Measurements from ENCODE around the gene CTCF. TPM values are rescaled to one million over a fixed set of nuclear protein-coding genes. Genes with fewer than 3 reads are reported as not detected.
A peak's percentile ranks its signal among the peaks of the same experiment; 100 is the strongest.

The CTCF gene
- total RNA-seq, 1 donor from 2014 or later: 35.6 TPM

GRCh38 chr16:67534431-67534830 lies 27.9 kb upstream of the CTCF start:
- no peak for DNase-seq (ENCODE audit: low read depth)

DNA sequence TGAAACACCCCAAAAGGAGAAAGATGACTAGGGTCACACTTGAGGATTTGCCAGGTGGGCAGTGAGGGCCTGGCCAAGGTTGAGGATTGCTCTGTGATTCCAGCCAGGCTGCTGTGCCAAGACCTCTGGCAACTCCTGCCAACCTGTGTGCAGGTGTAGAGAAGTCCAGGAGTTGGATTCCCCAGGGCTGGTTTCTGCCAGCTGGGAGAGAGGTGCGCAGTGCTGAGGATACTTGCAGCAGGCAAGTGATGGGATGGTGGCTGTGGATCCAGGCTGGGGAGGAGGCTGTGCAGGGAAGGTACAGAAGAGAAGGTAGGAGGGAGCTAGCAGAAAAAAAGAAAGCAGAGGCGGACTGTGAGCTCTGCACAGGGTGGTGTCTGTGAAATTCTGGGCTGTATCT lies 27.1 kb upstream of the CTCF start:
- DNase-seq (ENCODE audit: low read depth): no peak

GRCh38 chr16:67537270-67537635 lies 25.1 kb upstream of the CTCF start:
- DNase-seq (ENCODE audit: low read depth): no peak

GRCh38 chr16:67537636-67538591 lies 24.4 kb upstream of the CTCF start:
- no peak for DNase-seq (ENCODE audit: low read depth)

DNA sequence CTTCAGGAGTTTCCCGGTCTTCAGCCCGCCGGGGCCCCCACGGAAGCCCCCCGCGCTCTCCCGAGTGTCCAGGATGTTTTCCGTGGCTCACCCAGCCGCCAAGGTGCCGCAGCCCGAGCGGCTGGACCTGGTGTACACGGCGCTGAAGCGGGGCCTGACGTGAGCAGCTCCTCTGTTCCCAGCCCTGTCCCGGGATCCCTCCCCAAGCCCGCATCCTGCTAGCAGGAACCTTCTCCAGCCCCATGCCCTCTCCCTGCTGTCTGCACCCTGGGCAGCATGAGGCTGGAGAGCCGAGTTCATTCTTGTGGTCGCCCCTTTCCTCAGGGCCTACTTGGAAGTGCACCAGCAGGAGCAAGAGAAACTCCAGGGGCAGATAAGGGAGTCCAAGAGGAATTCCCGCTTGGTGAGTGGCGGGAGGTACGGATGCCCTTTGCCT lies 23.6 kb upstream of the CTCF start:
- DNase-seq (ENCODE audit: low read depth): peak; percentile 30

DNA sequence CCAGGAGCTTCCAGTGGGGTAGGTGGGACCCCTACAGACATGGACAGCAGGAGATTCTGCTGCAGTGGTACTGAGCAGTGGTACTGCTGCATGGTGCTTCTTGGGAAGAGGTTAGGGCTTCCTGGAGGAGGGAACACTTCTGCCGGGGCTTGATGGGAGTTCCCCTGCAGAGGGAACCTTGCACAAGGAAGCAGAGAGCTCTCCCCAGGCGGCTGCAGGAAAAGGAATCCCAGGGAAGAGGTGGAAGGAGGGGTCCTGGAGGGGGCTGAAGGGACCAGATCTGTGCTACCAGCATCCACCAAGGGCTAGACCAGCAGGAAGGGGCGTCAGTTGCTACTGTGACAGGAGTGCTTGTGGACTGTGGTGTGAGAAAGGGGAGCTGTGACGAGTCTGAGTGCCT lies 23.1 kb upstream of the CTCF start:
- DNase-seq (ENCODE audit: low read depth): no peak

DNA sequence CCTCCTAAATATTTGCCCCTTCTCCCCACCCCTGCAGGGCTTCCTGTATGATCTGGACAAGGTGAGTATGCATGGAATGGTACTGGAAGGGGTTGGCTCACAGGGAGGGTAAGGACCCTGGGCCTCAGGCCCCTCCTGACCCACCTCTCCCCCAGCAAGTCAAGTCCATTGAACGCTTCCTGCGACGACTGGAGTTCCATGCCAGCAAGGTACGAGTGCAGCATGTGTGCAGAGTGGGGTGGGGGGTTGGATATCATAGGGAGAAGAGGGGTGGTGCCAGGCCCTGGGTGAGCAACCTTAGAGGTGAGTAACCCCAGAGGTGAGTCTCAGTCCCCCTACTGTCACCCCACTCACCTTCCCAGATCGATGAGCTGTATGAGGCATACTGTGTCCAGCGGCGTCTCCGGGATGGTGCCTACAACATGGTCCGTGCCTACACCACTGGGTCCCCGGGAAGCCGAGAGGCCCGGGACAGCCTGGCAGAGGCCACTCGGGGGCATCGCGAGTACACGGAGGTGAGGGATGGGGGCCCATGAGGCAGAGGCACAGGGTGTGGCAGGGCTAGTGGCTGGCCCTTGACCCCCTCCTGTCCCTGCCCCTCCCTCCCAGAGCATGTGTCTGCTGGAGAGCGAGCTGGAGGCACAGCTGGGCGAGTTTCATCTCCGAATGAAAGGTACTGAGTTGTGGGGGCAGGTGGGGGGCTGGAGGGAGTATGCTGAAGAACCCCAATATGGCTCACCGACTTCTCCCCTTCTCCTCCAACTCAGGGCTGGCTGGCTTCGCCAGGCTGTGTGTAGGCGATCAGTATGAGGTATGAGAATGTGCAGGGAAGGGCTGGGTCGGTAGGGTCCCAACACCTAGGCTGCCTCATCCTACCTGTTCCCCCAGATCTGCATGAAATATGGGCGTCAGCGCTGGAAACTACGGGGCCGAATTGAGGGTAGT lies 22.4 kb upstream of the CTCF start:
- DNase-seq (ENCODE audit: low read depth): no peak

GRCh38 chr16:67540756-67541155 lies 21.6 kb upstream of the CTCF start:
- DNase-seq (ENCODE audit: low read depth): no peak

DNA sequence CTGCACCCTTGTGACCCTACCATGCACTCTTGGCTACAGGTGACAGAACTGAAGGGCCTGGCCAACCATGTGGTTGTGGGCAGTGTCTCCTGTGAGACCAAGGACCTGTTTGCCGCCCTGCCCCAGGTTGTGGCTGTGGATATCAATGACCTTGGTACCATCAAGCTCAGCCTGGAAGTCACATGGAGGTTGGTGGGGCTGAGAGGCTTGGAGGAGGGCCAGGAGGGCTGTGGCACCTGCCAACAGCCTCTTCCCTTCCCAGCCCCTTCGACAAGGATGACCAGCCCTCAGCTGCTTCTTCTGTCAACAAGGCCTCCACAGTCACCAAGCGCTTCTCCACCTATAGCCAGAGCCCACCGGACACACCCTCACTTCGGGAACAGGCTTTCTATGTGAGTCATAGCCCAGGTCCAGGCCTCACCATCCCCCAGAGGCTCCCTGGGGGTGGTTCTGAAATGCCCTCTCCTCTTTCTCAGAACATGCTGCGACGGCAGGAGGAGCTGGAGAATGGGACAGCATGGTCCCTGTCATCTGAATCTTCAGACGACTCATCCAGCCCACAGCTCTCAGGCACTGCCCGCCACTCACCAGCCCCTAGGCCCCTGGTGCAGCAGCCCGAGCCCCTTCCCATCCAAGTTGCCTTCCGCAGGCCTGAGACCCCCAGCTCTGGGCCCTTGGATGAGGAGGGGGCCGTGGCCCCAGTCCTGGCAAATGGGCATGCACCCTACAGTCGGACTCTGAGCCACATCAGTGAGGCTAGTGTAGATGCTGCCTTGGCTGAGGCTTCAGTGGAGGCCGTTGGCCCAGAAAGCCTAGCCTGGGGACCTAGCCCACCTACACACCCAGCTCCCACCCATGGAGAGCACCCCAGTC lies 20.7 kb upstream of the CTCF start:
- peak; percentile 41 for DNase-seq (ENCODE audit: low read depth)

- peak; percentile 63 for DNase-seq (ENCODE audit: low read depth)
Observed at GRCh38 chr16:67542464-67542863, 19.9 kb upstream of the CTCF start.

DNA sequence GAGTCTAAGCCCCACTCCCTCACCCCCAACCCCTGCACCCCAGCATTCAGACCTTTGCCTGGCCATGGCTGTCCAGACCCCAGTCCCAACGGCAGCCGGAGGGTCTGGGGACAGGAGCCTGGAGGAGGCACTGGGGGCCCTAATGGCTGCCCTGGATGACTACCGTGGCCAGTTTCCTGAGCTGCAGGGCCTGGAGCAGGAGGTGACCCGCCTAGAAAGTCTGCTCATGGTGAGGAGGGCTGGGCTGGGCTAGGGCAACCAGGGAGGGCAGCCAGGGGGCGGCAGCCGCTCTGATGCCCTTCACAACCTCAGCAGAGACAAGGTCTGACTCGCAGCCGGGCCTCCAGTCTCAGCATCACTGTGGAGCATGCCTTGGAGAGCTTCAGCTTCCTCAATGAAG lies 19.3 kb upstream of the CTCF start:
- DNase-seq (ENCODE audit: low read depth): no peak

GRCh38 chr16:67543582-67543981 lies 18.7 kb upstream of the CTCF start:
- no peak for DNase-seq (ENCODE audit: low read depth)

DNA sequence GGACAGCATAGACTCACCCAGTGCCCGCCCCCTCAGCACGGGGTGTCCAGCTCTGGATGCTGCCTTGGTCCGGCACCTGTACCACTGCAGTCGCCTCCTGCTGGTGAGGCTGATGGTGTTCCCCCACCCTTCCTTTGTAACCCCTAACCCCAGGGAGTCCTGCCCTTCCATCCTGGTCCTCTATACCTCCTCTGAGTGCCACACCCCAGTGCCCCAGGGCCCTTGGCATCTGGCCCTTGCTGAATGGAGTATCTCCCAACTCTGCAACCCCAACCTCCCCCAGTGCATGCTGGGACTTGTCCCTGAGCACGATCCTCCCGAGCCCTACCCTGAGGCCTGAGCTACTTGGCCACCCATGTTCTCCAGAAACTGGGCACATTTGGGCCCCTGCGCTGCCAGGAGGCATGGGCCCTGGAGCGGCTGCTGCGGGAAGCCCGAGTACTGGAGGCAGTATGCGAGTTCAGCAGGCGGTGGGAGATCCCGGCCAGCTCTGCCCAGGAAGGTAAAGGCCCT lies 17.9 kb upstream of the CTCF start:
- DNase-seq (ENCODE audit: low read depth): no peak

DNA sequence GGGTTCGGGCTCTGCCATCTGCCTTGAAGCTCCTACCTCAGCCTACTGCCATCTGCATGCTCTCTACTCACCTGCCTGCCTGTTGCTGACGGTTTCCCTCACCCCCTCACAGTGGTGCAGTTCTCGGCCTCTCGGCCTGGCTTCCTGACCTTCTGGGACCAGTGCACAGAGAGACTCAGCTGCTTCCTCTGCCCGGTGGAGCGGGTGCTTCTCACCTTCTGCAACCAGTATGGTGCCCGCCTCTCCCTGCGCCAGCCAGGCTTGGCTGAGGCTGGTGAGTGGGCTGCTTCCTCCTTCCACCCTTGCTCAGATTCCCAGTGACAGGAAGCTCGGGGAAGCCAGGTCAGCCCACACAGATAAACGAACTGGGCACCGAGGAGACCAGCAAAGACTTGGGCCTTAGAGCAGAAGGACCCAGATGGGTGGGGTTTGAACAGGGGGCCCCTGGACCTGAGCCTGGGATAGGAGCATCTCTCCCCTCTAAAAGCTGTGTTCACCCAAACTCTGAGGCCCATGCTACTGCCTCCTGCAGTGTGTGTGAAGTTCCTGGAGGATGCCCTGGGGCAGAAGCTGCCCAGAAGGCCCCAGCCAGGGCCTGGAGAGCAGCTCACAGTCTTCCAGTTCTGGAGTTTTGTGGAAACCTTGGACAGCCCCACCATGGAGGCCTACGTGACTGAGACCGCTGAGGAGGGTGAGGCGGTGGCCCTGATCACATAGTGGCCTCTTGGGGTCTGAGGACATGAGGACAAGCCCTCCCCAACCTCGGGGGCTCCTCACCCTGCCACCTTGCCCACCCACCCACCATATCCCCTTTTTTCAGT lies 17.3 kb upstream of the CTCF start:
- DNase-seq (ENCODE audit: low read depth): no peak

GRCh38 chr16:67545665-67546024 lies 16.7 kb upstream of the CTCF start:
- no peak for DNase-seq (ENCODE audit: low read depth)

DNA sequence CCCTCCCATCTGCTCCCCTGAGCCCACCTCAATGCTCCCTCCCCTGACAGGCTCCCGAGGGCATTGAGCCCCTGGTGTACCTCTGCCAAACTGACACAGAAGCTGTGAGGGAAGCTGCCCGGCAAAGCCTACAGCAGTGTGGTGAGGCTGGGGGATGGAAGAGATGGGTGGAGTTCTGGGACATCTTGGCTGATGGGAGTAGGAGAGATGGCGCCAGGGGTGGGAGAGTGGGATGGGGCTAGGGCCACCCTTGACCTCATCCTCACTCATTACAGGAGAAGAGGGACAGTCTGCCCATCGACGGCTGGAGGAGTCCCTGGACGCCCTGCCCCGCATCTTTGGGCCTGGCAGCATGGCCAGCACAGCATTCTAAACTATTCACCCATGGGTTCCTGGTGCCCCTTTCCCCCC lies 16.2 kb upstream of the CTCF start:
- no peak for DNase-seq (ENCODE audit: low read depth)

DNA sequence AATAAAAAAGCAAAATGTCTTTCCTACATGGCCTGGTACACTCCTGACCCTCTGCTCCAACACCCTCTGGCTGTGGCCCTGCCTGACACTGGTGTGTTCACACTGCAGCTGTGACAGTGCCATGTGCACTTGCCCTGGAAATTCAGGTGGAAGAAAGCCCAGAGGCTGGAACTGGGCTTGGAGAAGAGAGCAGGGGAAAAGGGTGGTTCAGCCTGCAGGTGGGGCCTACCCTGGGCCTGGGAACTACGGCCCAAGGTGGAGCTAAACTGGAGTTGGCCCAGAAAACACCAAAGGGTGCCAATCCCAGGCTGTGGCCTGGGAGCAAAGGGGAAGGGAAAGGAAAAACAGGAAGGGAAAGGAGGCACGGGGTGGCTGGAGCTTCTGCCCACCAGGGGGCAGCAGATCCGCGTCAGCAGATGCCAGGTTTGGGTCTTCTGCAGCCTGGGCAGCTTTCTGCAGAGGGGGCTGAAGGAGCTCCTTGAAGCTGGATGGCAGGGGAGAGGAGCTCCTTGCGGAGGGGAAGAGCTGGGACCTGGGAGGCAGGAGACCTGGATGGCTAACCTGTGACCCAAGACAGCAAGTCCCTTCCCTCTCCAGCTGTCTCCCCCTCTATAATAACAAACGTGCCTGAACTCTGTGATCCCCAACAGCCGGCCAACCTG lies 15.4 kb upstream of the CTCF start:
- DNase-seq (ENCODE audit: low read depth): peak; percentile 35

- DNase-seq (ENCODE audit: low read depth): no peak
Observed at GRCh38 chr16:67547423-67548264, 14.7 kb upstream of the CTCF start.

Measured in renal cortical epithelial cell (primary cell).